Measurements from ENCODE around the gene PCOLCE2.

DNA sequence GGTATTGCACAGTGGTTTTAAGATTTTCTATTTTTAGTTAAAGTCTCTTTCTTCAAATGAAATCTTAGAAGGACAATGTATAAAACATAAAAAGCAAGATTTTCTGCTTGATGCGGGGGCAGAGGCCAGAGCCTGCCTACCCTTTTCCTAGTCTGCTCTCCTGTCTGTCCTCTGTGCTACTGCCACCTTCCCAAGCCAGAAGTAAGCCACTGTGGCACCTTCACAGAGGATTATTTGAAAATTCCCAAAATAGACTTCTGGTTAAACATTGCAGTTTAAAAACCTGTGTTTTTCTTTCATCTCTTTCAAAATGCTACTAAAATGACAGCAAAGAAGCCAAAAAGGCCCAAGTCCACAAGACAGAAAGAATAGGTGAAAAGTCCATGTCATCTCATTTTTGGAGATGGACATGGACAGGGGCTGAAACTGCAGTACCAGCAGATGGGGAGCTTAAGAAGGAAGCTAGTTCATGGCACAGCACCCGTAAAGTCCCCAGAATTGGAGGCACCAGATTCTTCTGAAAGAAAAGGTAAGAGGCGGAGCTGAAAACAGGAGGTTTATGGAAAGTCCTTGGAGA, 37.6 kb upstream of the PCOLCE2 start:
- TF ChIP-seq, protein P1, sequence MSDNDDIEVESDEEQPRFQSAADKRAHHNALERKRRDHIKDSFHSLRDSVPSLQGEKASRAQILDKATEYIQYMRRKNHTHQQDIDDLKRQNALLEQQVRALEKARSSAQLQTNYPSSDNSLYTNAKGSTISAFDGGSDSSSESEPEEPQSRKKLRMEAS (CRISPR knock-in tag; IDR thresholded peaks at IDR 0.05): no peak
- TF ChIP-seq CTCF (IDR thresholded peaks at IDR 0.05): no peak
